Esophagus squamous epithelium (tissue), 5 donors: ENCODE data around the gene LAD1. TPM values are rescaled to one million over a fixed set of nuclear protein-coding genes. Genes with fewer than 3 reads are reported as not detected.

ENCODE experiments used
- DNase-seq: peaks from one replicate; lab custom pipeline; 2025; lab: John Stamatoyannopoulos, UW
- H3K27ac ChIP-seq, 4 donors: fragments of 200-600 bp; sonication (generic); one replicate each; pipeline ENCODE4 v1.5.1; 2016 to 2019; ENCODE audit warnings: mild to moderate bottlenecking in 1 of 4
- H3K27me3 ChIP-seq, 4 donors: fragments of 200-600 bp; sonication (generic); 1 replicate in 3 of 4; 2 replicates in 1 of 4; pipeline versions ENCODE4 v1.5.1 to v1.6.0; 2017 to 2021; ENCODE audit warnings: antibody characterized with exemption in 1 of 4
- H3K36me3 ChIP-seq, 3 donors: fragments of 200-600 bp; sonication (generic); one replicate each; pipeline ENCODE4 v1.5.1; 2016 to 2019
- H3K4me1 ChIP-seq, 3 donors: fragments of 200-600 bp; sonication (generic); one replicate each; pipeline ENCODE4 v1.5.1; 2017 to 2019
- H3K4me3 ChIP-seq, 4 donors: fragments of 200-600 bp; sonication (generic); 1 replicate in 3 of 4; 2 replicates in 1 of 4; pipeline ENCODE4 v1.5.1; 2016 to 2019; ENCODE audit warnings: mild to moderate bottlenecking in 2 of 4, moderate library complexity in 1 of 4
- H3K9me3 ChIP-seq, 3 donors: fragments of 200-600 bp; sonication (generic); one replicate each; pipeline ENCODE4 v1.5.1; 2016 to 2019
- CTCF ChIP-seq, 6 experiments: fragments of 450-650 bp in 4 of 6; fragments of 200-600 bp in 2 of 6; sonication (generic) in 2 of 6; IDR thresholded peaks; one replicate each; pipeline ENCODE4 v1.5.1; 2016 to 2019; ENCODE audit warnings: antibody characterized with exemption in 6 of 6, mild to moderate bottlenecking in 4 of 6, moderate library complexity in 4 of 6
- POLR2A ChIP-seq, 4 donors: fragments of 450-650 bp; IDR thresholded peaks; one replicate each; pipeline ENCODE4 v1.6.1; 2017; ENCODE audit warnings: antibody characterized with exemption in 4 of 4, mild to moderate bottlenecking in 4 of 4, moderate library complexity in 3 of 4
- WGBS, 2 donors: methylation state at CpG; one replicate each; pipeline ENCODE4 v1.1.5; 2018; 5-methylcytosine and 5-hydroxymethylcytosine counted together
- intact Hi-C: fragments of 100-400 bp; cut with DNase I; formaldehyde crosslinking; loops from one replicate; pipeline ENCODE4 v1.15.0; 2022
- total RNA-seq, 4 donors: library from RNA; depleted of rRNA; stranded (reverse); fragments of >200 nt; gene quantifications; one replicate each; pipeline ENCODE4 v1.1.0, GENCODE V29; 2016
- donor health status: DM: yes; HTN: yes; CAD: no.

LAD1 gene
- total RNA-seq, 4 donors from 2014 or later, result 242 to 377 (median 320) TPM

DNA sequence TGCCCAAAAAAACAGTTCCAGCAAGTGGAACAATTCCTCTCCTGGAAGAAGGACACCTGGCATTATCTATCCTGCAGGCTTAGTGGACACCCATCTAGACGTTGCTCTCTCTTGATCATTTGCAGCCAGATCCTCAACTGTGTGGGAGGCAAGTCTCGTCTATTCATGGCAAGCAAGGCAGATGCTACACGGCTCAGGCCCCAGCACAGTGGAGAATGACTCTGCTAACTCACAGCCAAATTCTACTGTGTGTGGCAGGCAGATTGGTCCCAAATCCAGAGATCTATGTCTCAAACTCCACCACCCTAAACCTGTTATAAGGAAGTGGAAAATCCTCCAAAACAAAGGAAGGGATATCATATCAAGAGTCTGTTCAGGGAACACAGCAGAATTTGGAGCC is 28.6 kb downstream of the LAD1 start:
- intact Hi-C loops, result no loop called here
- Histone ChIP-seq H3K4me3 (no peak overlapping the region), H3K36me3 (no peaks in the 10 kb centered on the region), H3K27ac (no peak overlapping the region), H3K4me1 (peaks cover 0 to 12% (median 0%) of the 10 kb centered on the region in 3 donors), H3K9me3 (no peaks in the 10 kb centered on the region), H3K27me3 (peaks cover 0 to 94% (median 0%) of the 10 kb centered on the region in 4 donors)
- WGBS, 2 donors, result 53 to 57% methylated on average over 3 of the region's 3 CpGs
- no peak for TF ChIP-seq POLR2A (IDR thresholded peaks at IDR 0.05)
- DNase-seq, result no peak

- DNase-seq, result no peak
- H3K9me3 ChIP-seq, result no peaks in the 10 kb centered on the region
- intact Hi-C loops, result no loop called here
- no peaks in the 10 kb centered on the region for H3K4me1 ChIP-seq
- H3K36me3 ChIP-seq, result no peaks in the 10 kb centered on the region
- no peak overlapping the region for H3K4me3 ChIP-seq
- H3K27ac ChIP-seq, result no peak overlapping the region
- peaks cover 0 to 81% (median 0%) of the 10 kb centered on the region in 4 donors for H3K27me3 ChIP-seq
- WGBS, 2 donors, result 68 to 70% methylated on average over 3 of the region's 6 CpGs
- TF ChIP-seq CTCF (IDR thresholded peaks at IDR 0.05) (no peak), POLR2A (IDR thresholded peaks at IDR 0.05) (no peak)
Observed at GRCh38 chr1:201369209-201369608, 29.9 kb downstream of the LAD1 start.

DNA sequence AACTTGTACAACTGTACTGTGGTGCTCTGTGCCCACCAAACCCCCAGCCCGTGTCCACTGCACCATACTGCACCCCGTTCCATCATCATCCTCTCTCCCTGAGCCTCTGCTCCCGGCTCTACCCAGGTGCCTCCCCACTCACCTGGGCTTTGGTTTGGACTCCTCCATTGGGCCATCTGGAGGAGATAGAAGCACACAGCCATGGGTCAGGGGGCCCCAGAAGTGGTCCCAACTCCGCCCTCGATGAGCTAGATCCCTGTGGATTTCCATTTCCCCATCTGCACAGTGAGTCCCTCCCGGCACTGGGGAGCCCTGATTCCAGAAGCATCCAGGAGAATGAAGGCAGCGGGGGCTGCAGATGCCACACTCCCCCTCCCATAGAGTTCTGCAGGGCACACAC is 32.4 kb downstream of the LAD1 start:
- WGBS, 2 donors, result 66 to 70% methylated on average over 5 of the region's 7 CpGs
- H3K4me3 ChIP-seq, result no peak overlapping the region
- no peaks in the 10 kb centered on the region for H3K9me3 ChIP-seq
- DNase-seq, result no peak
- TF ChIP-seq POLR2A (IDR thresholded peaks at IDR 0.05) (no peak), CTCF (IDR thresholded peaks at IDR 0.05) (no peak)
- H3K4me1 ChIP-seq, result no peaks in the 10 kb centered on the region
- no peak overlapping the region for H3K27ac ChIP-seq
- intact Hi-C loops, result no loop called here
- no peaks in the 10 kb centered on the region for H3K36me3 ChIP-seq
- H3K27me3 ChIP-seq, result peaks cover 0 to 56% (median 0%) of the 10 kb centered on the region in 4 donors

- Histone ChIP-seq H3K4me1 (peaks cover 0 to 5% (median 0%) of the 10 kb centered on the region in 3 donors), H3K4me3 (no peak overlapping the region), H3K9me3 (no peaks in the 10 kb centered on the region), H3K27me3 (peaks cover 0 to 46% (median 0%) of the 10 kb centered on the region in 4 donors), H3K27ac (no peak overlapping the region), H3K36me3 (no peaks in the 10 kb centered on the region)
- TF ChIP-seq CTCF (IDR thresholded peaks at IDR 0.05), result no peak
- no peak for TF ChIP-seq POLR2A (IDR thresholded peaks at IDR 0.05)
- 0 to 67% methylated on average over 1 to 4 of the region's 11 CpGs for WGBS, 2 donors
- intact Hi-C loops, result no loop called here
- no peak for DNase-seq
Observed at GRCh38 chr1:201365251-201365650, 33.9 kb downstream of the LAD1 start.

DNA sequence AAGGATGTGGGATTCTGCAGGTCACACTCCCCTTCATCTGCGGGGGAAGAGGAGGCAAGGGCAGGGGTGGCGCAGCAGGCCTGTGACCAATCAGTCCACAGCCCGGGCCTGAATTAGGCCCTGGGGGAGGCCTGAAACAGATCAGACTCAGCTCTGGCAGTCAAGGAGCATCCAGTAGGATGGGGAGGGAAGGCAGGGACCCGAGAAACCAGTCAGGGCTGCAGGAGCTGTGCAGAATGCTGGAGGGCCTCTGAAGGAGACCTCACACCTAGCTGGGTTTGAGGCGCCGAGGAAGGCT is 34.4 kb downstream of the LAD1 start:
- 79 to 84% methylated on average over 5 to 6 of the region's 6 CpGs for WGBS, 2 donors
- no peaks in the 10 kb centered on the region for H3K9me3 ChIP-seq
- TF ChIP-seq CTCF (IDR thresholded peaks at IDR 0.05), result no peak
- no peak for TF ChIP-seq POLR2A (IDR thresholded peaks at IDR 0.05)
- no peak overlapping the region for H3K27ac ChIP-seq
- DNase-seq, result no peak
- intact Hi-C loops, result loop anchor here (5.0 kb wide), 1 partner anchor 112 kb away; no protein-coding TSS in a partner anchor
- H3K4me1 ChIP-seq, result peaks cover 0 to 5% (median 0%) of the 10 kb centered on the region in 3 donors
- peaks cover 0 to 43% (median 0%) of the 10 kb centered on the region in 4 donors for H3K27me3 ChIP-seq
- H3K36me3 ChIP-seq, result no peaks in the 10 kb centered on the region
- no peak overlapping the region for H3K4me3 ChIP-seq

- no peaks in the 10 kb centered on the region for H3K36me3 ChIP-seq
- H3K4me1 ChIP-seq, result peaks cover 2 to 10% (median 5%) of the 10 kb centered on the region in 3 donors
- peaks cover 0 to 30% (median 0%) of the 10 kb centered on the region in 4 donors for H3K27me3 ChIP-seq
- intact Hi-C loops, result loop anchor here (5.0 kb wide), 1 partner anchor 111 kb away; no protein-coding TSS in a partner anchor
- WGBS, 2 donors, result 76 to 89% methylated on average over 6 to 7 of the region's 8 CpGs
- no peak for TF ChIP-seq POLR2A (IDR thresholded peaks at IDR 0.05)
- TF ChIP-seq CTCF (IDR thresholded peaks at IDR 0.05), result no peak
- no peak for DNase-seq
- H3K4me3 ChIP-seq, result no peak overlapping the region
- H3K27ac ChIP-seq, result no peak overlapping the region
- no peaks in the 10 kb centered on the region for H3K9me3 ChIP-seq
Observed at GRCh38 chr1:201363467-201363866, 35.7 kb downstream of the LAD1 start.
